AML-193 (cell line): ENCODE measurements around the gene RABL6.

Experiments used
- DNase-seq, 2 experiments: peaks; one replicate each; lab custom pipeline; 2025; lab: John Stamatoyannopoulos, UW

The RABL6 gene

GRCh38 chr9:136847088-136847825 lies 39.5 kb downstream of the RABL6 start:
- peak; percentile 10 for DNase-seq

DNA sequence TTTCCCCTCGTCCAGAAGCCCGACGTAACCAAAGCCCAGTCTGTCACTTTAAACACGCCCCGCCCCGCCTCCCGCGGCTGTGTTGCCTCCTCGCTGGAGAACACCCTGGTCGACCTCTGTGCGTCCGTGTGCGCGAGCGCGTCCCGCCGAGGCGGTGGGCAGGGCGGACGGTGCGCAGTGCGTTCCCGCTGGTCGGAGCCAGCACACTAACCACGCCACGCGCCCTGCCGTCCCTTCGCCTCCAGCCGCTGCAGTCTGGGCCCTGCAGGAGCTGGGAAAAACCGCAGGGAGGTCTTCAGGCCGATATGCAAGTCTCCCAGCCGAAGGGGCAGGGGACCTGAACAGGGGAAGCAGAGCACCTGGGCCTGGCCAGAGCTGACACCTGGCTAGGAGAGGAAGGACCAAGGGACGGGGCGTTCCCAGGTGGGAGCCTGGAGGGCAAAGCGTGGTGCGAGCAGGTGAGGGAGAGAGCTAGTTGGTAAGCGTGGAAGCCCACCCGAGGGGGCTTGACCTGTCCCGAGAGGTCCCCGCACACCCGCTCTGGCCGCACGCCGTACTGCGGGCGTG lies 40.2 kb downstream of the RABL6 start:
- DNase-seq, result peak; percentile 78 to 79

DNA sequence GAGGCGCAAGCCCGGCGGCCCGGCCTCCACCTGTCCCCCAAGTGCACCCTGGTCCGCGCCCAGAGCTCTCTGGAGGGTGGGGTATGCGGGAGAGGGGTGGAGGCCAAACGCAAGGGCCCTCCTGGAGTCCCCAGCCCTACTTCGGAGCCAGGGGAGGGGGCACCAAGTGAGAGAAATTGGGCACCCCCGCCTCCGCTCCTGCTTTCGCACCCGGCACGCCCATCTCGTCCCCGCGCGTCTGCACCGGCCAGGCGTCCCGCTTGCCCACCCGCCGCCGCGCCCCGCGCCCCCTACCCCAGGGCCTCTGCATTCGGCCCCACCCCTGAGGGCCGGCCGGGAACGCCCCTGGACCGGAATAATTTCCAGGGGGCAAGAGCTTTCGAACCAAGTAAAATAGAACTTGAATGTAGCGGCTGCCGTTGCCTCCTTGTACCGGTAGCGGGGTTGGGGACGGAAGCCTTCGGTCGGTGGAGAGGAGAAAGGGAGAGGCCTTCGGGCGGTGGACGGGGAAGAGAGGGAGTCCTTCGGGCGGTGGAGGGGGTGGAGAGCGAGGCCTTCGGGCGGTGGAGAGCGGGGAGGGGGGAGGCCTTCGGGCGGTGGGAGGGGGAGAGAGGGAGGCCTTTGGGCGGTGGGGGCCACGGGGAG lies 40.8 kb downstream of the RABL6 start:
- peak; percentile 13 to 46 for DNase-seq

DNA sequence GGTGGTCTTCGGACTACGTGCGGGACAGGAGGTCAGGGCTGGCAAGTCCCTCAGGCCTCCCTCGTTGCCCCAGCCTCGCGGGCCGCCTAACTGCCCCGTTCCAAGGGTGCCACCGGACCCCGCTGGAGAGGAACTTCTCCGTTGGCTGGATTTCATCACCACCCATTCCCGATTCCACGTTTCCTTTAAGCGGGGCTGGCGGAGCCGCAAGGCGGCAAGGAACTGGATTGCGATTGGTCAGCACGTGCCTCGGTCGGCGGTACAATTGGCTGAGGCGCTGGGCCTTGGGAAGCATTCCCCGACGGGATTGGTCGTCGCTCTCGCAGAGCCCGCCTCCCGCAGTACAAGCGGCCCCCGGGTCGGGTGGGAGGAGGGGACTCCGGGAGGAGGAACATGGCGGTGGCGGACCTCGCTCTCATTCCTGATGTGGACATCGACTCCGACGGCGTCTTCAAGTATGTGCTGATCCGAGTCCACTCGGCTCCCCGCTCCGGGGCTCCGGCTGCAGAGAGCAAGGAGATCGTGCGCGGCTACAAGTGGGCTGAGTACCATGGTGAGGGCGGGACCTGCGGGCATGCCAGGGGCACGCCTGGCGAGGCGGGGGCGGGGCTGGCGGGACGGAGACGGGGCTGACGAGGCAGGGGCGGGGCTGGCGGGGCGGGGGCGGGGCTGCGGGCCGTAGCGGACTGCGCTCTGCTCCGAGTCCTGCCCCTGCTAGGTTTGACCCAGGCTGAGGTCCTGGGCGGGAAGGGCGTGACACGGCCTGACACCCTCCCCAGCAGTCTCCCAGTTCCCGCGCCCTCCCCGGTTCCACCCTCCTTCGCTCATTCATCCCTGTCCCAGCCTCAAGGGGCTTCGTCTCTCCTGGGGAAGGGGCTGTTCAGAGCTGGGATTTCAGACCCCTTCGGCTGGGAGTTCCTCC lies 41.6 kb downstream of the RABL6 start, which contains the start of gene PHPT1:
TSS of gene PHPT1 (plus strand) at position 372 of the 922 bp plus-strand sequence. CDS start at position 394, 22 bp downstream.
- peak; percentile 97 for DNase-seq

- no peak for DNase-seq
Observed at GRCh38 chr9:136849960-136850865, 42.5 kb downstream of the RABL6 start.

DNA sequence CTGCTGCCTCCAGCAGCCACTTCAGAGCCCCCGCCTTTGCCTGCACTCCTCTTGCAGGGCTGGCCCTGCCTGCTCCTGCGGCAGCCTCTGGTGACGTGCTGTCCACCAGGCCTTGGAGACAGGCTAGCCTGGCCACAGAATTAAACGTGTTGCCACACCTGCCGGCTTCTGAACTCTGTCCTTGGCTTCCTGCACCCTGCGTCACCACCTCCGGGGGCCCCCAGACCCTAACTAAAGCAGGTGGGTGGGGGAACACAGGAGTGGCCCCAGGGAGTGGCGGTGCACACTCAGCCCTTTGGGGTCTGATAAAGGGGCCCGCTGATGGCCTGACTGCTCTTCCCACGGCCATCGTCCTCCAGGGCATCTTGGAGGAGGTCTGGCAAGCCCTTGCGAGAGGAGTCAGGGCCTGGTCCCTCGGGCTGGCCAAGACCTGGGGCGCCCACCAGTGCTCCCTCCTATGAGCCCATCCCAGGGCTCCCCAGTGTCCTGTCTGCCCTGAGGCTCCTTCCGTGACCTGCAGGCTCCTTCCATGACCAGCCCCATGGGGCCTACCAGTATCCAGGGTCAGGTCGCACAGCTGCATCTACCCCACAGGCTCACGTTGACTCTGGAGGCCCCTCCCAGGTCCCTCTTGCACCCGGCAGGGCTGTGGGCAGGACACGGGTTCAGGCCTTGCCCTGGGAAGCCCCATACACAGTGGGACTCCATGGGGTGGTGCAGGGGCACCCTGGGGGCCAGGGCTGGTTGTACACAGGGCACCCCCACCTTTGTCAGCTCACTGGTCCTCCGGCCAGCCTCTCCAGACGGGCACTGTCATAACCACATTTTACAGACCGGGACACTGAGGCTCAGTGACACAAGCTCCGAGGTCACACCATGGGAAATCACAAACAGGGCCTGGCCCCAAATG lies 43.4 kb downstream of the RABL6 start:
- DNase-seq, result no peak

GRCh38 chr9:136851941-136852663 lies 44.4 kb downstream of the RABL6 start, which contains the start of gene MAMDC4:
TSS of gene MAMDC4 (plus strand) at chr9:136852346. CDS start at chr9:136852417, 71 bp downstream.
- no peak for DNase-seq

DNA sequence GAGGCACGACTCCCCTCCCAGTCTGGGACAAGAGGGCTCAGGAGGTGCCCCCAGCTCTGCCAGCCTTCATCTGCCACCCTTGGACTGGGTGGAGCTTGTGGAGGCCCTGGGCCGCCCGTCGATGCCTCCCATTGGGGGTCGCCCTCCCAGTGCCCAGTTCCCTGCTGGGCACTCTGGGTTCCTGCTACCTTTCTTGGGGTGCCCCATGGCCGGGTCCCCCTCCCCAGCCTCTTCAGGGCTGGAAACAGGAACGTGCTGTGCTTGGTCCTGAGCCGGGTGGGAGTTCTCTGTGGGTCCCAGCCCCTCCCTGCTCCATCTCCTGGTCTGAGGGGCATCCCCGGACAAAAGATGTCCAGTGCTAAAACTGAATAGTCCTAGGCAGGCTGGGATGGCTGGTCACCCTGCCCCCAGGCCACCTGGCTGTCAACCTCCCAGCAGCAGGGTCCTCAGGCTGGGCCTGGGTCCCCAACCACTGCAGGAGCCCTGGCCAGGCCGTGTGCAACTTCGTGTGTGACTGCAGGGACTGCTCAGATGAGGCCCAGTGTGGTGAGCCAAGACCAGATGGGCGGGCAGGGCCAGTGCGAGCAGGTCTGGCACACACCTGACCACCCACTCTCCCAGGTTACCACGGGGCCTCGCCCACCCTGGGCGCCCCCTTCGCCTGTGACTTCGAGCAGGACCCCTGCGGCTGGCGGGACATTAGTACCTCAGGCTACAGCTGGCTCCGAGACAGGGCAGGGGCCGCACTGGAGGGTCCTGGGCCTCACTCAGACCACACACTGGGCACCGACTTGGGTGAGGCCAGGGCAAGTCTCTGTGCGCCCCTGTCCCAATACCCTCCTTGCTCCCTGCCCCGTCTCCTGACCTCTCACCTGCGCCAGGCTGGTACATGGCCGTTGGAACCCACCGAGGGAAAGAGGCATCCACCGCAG lies 45.2 kb downstream of the RABL6 start:
- no peak for DNase-seq

- DNase-seq, result no peak
Observed at GRCh38 chr9:136853596-136854112, 45.9 kb downstream of the RABL6 start.

DNA sequence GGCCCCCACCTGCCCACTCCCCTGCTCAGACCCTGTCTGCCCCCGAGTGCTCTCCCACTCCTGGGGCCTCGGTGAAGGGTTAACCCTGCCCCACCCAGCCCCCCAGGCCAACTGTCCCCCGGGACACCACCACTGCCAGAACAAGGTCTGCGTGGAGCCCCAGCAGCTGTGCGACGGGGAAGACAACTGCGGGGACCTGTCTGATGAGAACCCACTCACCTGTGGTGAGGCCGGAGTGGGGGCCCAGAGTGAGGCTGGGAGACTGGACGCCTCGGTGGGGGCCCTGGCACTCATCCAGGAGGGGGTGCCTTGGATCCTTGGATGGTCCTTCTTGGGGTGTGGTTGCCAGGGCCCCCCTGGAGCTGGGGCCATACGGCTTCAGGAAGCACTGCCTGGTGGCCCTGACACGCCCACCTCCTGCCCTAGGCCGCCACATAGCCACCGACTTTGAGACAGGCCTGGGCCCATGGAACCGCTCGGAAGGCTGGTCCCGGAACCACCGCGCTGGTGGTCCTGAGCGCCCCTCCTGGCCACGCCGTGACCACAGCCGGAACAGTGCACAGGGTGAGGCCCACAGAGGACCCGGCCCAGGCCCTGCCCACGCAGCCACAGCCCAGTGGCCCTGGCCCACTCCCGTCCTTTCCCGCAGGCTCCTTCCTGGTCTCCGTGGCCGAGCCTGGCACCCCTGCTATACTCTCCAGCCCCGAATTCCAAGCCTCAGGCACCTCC lies 46.5 kb downstream of the RABL6 start:
- DNase-seq, result no peak

- DNase-seq, result no peak
Observed at GRCh38 chr9:136854842-136855460, 47.2 kb downstream of the RABL6 start.

- DNase-seq, result no peak
Observed at GRCh38 chr9:136855461-136856078, 47.8 kb downstream of the RABL6 start.

DNA sequence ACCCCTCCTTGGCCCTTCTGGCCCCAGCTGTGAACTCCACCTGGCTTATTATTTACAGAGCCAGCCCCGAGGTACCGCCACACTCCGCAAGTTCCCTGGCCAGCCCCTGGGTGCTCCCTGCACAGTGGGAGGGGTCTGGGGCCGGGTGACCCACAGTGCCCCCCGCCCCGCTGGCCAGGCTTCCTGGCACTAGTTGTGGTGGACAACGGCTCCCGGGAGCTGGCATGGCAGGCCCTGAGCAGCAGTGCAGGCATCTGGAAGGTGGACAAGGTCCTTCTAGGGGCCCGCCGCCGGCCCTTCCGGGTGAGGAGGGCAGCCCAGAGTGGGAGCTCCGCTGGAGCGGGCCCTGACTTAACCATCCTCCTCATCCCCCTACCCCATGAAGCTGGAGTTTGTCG lies 48.3 kb downstream of the RABL6 start:
- no peak for DNase-seq

DNA sequence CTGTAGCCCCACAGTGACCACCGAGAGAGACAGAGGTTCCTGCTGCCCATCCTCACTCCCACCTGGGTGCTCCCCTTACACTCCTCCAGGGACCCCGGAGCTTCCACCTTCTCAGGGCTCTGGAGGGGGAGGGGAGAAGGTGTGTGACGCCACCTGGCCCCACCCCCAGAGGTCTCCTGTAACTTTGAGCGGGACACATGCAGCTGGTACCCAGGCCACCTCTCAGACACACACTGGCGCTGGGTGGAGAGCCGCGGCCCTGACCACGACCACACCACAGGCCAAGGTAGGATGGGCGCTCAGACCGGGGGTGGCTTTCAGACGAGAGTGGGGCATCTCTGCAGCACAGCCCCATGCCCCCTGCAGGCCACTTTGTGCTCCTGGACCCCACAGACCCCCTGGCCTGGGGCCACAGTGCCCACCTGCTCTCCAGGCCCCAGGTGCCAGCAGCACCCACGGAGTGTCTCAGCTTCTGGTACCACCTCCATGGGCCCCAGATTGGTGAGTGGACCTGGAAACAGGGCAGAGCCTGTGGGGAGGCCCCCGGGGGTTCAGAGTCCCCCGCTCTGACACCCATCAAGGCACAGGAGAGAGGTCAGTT lies 48.9 kb downstream of the RABL6 start:
- no peak for DNase-seq

DNA sequence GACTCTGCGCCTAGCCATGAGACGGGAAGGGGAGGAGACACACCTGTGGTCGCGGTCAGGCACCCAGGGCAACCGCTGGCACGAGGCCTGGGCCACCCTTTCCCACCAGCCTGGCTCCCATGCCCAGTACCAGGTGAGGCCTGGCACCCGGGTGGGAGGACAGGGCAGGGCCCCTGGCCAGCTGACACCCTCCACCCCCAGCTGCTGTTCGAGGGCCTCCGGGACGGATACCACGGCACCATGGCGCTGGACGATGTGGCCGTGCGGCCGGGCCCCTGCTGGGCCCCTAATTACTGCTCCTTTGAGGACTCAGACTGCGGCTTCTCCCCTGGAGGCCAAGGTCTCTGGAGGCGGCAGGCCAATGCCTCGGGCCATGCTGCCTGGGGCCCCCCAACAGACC lies 49.4 kb downstream of the RABL6 start:
- DNase-seq, result no peak
